Activated CD8-positive, alpha-beta T cell treated with anti-CD3 and anti-CD28 coated beads for 36 hours (primary cell): ENCODE data around the gene QARS1. TPM values are rescaled to one million over a fixed set of nuclear protein-coding genes. Genes with fewer than 3 reads are reported as not detected.

Experiments used
- ATAC-seq: fragments of 200-7000 bp; cut with Tn5 transposase; one replicate; pipeline ENCODE4 v1.10.0; 2021; ENCODE audit warnings: mild to moderate bottlenecking, moderate library complexity
- CTCF ChIA-PET: fragments of 350-600 bp; sonication (Branson Sonifier 250); formaldehyde crosslinking; loops from one replicate; lab custom pipeline; 2021; ENCODE audit warnings: antibody characterized with exemption; lab: Charles Lee
- POLR2A ChIA-PET: fragments of 350-600 bp; sonication (Branson Sonifier 250); formaldehyde crosslinking; loops from one replicate; lab custom pipeline; 2021; ENCODE audit warnings: antibody characterized with exemption; lab: Charles Lee
- DNase-seq: peaks from one replicate; pipeline ENCODE4 v3.0.0-alpha.2; 2020
- H3K27ac Mint-ChIP-seq: one replicate; pipeline ENCODE4 v1.8.0; 2021; ENCODE audit warnings: mild to moderate bottlenecking, mixed read lengths
- H3K27me3 Mint-ChIP-seq: one replicate; pipeline ENCODE4 v1.8.0; 2021; ENCODE audit warnings: mixed read lengths
- H3K36me3 Mint-ChIP-seq: one replicate; pipeline ENCODE4 v1.8.0; 2021; ENCODE audit warnings: low read depth, mixed read lengths
- H3K4me1 Mint-ChIP-seq: one replicate; pipeline ENCODE4 v1.8.0; 2021; ENCODE audit warnings: low read depth, mixed read lengths
- H3K4me3 Mint-ChIP-seq: one replicate; pipeline ENCODE4 v1.8.0; 2021; ENCODE audit warnings: mild to moderate bottlenecking, moderate library complexity, mixed read lengths
- H3K9me3 Mint-ChIP-seq: one replicate; pipeline ENCODE4 v1.8.0; 2021; ENCODE audit warnings: mixed read lengths
- CTCF ChIP-seq: fragments of 200-600 bp; IDR thresholded peaks from one replicate; pipeline ENCODE4 v1.8.0; 2022; ENCODE audit warnings: antibody characterized with exemption, mild to moderate bottlenecking
- intact Hi-C: fragments of 100-400 bp; cut with micrococcal nuclease; formaldehyde crosslinking; loops from one replicate; pipeline ENCODE4 v1.10.0; 2022
- microRNA-seq: library from miRNA; unstranded; fragments of <30 nt; microRNA quantifications from one replicate; pipeline ENCODE4 v1.2.0, GENCODE V29; 2022; ENCODE audit warnings: borderline microRNAs expressed, borderline replicate concordance
- total RNA-seq, 2 experiments: library from RNA; stranded (reverse); gene quantifications; one replicate each; pipeline ENCODE4 v1.2.3, GENCODE V29; 2021

The QARS1 gene
- total RNA-seq, 2 experiments from 2014 or later = 270 to 282 TPM

- peaks cover 50% of the 10 kb centered on the region for H3K36me3 Mint-ChIP-seq
- no peak overlapping the region for H3K4me3 Mint-ChIP-seq
- CTCF ChIA-PET = no interaction called here
- intact Hi-C loops = no loop called here
- POLR2A ChIA-PET = no interaction called here
- H3K4me1 Mint-ChIP-seq = peaks cover 8% of the 10 kb centered on the region
- ATAC-seq (no peak), DNase-seq (no peak)
- no peak for TF ChIP-seq CTCF
- no peaks in the 10 kb centered on the region for H3K9me3 Mint-ChIP-seq
- no peak overlapping the region for H3K27ac Mint-ChIP-seq
- H3K27me3 Mint-ChIP-seq = no peaks in the 10 kb centered on the region
Observed at GRCh38 chr3:49053543-49053942, 51.0 kb downstream of the QARS1 start.

Small RNA genes lying within 50 kb of the gene (microRNA-seq; reads per million reads assigned to microRNA genes)
- not detected for gene MIR6890

Other genes starting within 250 kb of the QARS1 start
- 10 to 100 TPM; 14.8 to 16.8 TPM for gene SLC25A20, start 205.9 kb downstream of the QARS1 start, total RNA-seq
- gene ARIH2, start 185.9 kb downstream of the QARS1 start, total RNA-seq = 100 to 1,000 TPM in 1 of 2 experiments, 10 to 100 TPM in 1; 98.2 to 115 TPM
- 10 to 100 TPM; 24.8 to 25.0 TPM for gene P4HTM, start 114.5 kb downstream of the QARS1 start, total RNA-seq
- gene WDR6, start 97.4 kb downstream of the QARS1 start, total RNA-seq = 100 to 1,000 TPM; 111 to 125 TPM
- 10 to 100 TPM; 20.2 to 22.8 TPM for gene DALRD3, start 86.2 kb downstream of the QARS1 start, total RNA-seq
- gene NDUFAF3, start 82.6 kb downstream of the QARS1 start, total RNA-seq = 10 to 100 TPM; 90.7 to 95.5 TPM
- gene IMPDH2, start 75.4 kb downstream of the QARS1 start, total RNA-seq = 100 to 1,000 TPM; 535 to 557 TPM
- gene QRICH1, start 10.7 kb downstream of the QARS1 start, total RNA-seq = 100 to 1,000 TPM; 107 to 112 TPM
- 10 to 100 TPM; 41.0 to 41.6 TPM for gene USP19, start 16.1 kb upstream of the QARS1 start, total RNA-seq
- gene LAMB2, start 28.3 kb upstream of the QARS1 start, total RNA-seq = not detected
- gene CCDC71, start 61.6 kb upstream of the QARS1 start, total RNA-seq = 10 to 100 TPM; 18.1 to 18.7 TPM
- 1 to 10 TPM; 1.3 to 2.2 TPM for gene KLHDC8B, start 66.8 kb upstream of the QARS1 start, total RNA-seq
- 1 to 10 TPM; 3.4 to 3.7 TPM for gene C3orf62, start 172.5 kb upstream of the QARS1 start, total RNA-seq
- gene USP4, start 235.3 kb upstream of the QARS1 start, total RNA-seq = 10 to 100 TPM; 62.4 to 67.8 TPM